K562 (cell line): ENCODE results near the gene UGT8. TPM values are rescaled to one million over a fixed set of nuclear protein-coding genes. Genes with fewer than 3 reads are reported as not detected.
A peak's percentile ranks its signal among the peaks of the same experiment; 100 is the strongest.

Source experiments
- ATAC-seq: fragments of 200-7000 bp; cut with Tn5 transposase; 3 replicates; pipeline ENCODE4 v1.9.1; 2020; ENCODE audit warnings: moderate library complexity
- BruUV-seq: library from RNA; stranded (reverse); fragments of 400-500 nt; replicated peaks from 2 replicates; lab custom pipeline; 2021; lab: Mats Ljungman, UMichigan
- CTCF ChIA-PET: fragments of 300-600 bp; formaldehyde crosslinking; extraction: SDS; loops from one replicate; lab custom pipeline; 2021; ENCODE audit warnings: low intra/inter-chr PET ratio; lab: Yijun Ruan, JAX
- POLR2A ChIA-PET: fragments of 300-600, 350-650 bp; sonication (Branson Sonifier 250); formaldehyde crosslinking; extraction: SDS; loops from one replicate; lab custom pipeline; 2021; ENCODE audit warnings: antibody characterized with exemption, inconsistent platforms; lab: Yijun Ruan, JAX
- DNase-seq, 4 experiments: peaks; one replicate each; pipeline versions ENCODE4 v3.0.0 to v3.0.0-alpha.2; 2011 to 2018; ENCODE audit warnings: low spot score in 3 of 4, mixed read lengths in 3 of 4; ENCODE audit errors: extremely low read depth in 1 of 4
- FAIRE-seq: peaks from 2 replicates; lab custom pipeline; 2011; peaks lifted over from hg19 to GRCh38; lab: Jason Lieb, UNC
- H2AFZ ChIP-seq: 2 replicates; pipeline ENCODE4 v1.6.0; 2011; ENCODE audit warnings: low read depth, low read length, control low read depth, inconsistent platforms
- H3K27ac ChIP-seq: fragments of 200-600 bp; 3 replicates; pipeline ENCODE4 v1.8.0; 2011; ENCODE audit warnings: low read depth, mild to moderate bottlenecking, control low read depth, inconsistent platforms, low read length, moderate library complexity, mixed read lengths; ENCODE audit errors: extremely low read depth
- H3K27me3 ChIP-seq, 2 experiments: fragments of 300-600 bp in 1 of 2; 2 replicates in 1 of 2; 3 replicates in 1 of 2; pipeline versions ENCODE4 v1.6.0 to v1.8.0; 2011; ENCODE audit warnings: inconsistent platforms in 2 of 2, low read length in 2 of 2, mild to moderate bottlenecking in 1 of 2, mixed read lengths in 1 of 2, moderate library complexity in 1 of 2; ENCODE audit not compliant: control insufficient read depth in 2 of 2, insufficient read depth in 2 of 2
- H3K36me3 ChIP-seq: fragments of 300-600 bp; 3 replicates; pipeline ENCODE4 v1.8.0; 2011; ENCODE audit warnings: mild to moderate bottlenecking, low read length, inconsistent platforms; ENCODE audit not compliant: control insufficient read depth, insufficient read depth
- H3K4me1 ChIP-seq, 2 experiments: fragments of 200-600 bp in 1 of 2; replicated peaks in 1 of 2; 2 replicates in 1 of 2; 3 replicates in 1 of 2; pipeline versions ENCODE4 v1.5.1 to v1.8.0; 2011; ENCODE audit warnings: inconsistent platforms in 2 of 2, low read length in 2 of 2, mild to moderate bottlenecking in 1 of 2, mixed read lengths in 1 of 2, moderate library complexity in 1 of 2; ENCODE audit not compliant: control insufficient read depth in 2 of 2, insufficient read depth in 2 of 2
- H3K4me2 ChIP-seq: 2 replicates; pipeline ENCODE4 v1.6.1; 2011; ENCODE audit warnings: low read length, control low read depth, inconsistent platforms, mixed read lengths; ENCODE audit not compliant: insufficient read depth
- H3K4me3 ChIP-seq: fragments of 200-600 bp; sonication (generic), shearing (Covaris generic); 2 replicates; pipeline ENCODE4 v1.5.1; 2016; ENCODE audit warnings: control low read depth, inconsistent platforms
- H3K79me2 ChIP-seq: fragments of 200-600 bp; 3 replicates; pipeline ENCODE4 v1.8.0; 2011; ENCODE audit warnings: low read length, inconsistent platforms; ENCODE audit not compliant: control insufficient read depth, insufficient read depth
- H3K9ac ChIP-seq, 2 experiments: 2 replicates each; pipeline versions ENCODE4 v1.6.0 to v1.6.1; 2011; ENCODE audit warnings: low read depth in 2 of 2, low read length in 2 of 2, control low read depth in 1 of 2, inconsistent platforms in 1 of 2, mild to moderate bottlenecking in 1 of 2, mixed read lengths in 1 of 2; ENCODE audit not compliant: insufficient read depth in 1 of 2
- H3K9me1 ChIP-seq: one replicate; pipeline ENCODE4 v1.6.0; 2011; ENCODE audit warnings: inconsistent platforms, mild to moderate bottlenecking, low read length, moderate library complexity; ENCODE audit not compliant: control insufficient read depth, insufficient read depth
- H3K9me3 ChIP-seq: replicated peaks from 2 replicates; pipeline ENCODE4 v1.5.1; 2011; ENCODE audit warnings: low read depth, low read length, inconsistent platforms; ENCODE audit not compliant: control insufficient read depth, insufficient read depth
- H4K20me1 ChIP-seq: replicated peaks from 2 replicates; pipeline ENCODE4 v1.6.1; 2011; ENCODE audit warnings: low read length, inconsistent platforms, mixed read lengths; ENCODE audit not compliant: control insufficient read depth, insufficient read depth
- CHD2 ChIP-seq: IDR thresholded peaks from 2 replicates; pipeline ENCODE4 v1.6.1; 2011; ENCODE audit warnings: low read depth, low read length
- GTF2F1 ChIP-seq: IDR thresholded peaks from 2 replicates; pipeline ENCODE4 v1.6.1; 2011; ENCODE audit warnings: low read depth, low read length, improper control_type of control experiment
- NFIC ChIP-seq: fragments of 450-650 bp; IDR thresholded peaks from 2 replicates; pipeline ENCODE4 v1.6.1; 2017; ENCODE audit warnings: mild to moderate bottlenecking, inconsistent platforms
- NFIX ChIP-seq: fragments of 250-450 bp; sonication (Bioruptor Pico); IDR thresholded peaks from 2 replicates; pipeline ENCODE4 v1.4.0; 2020; ENCODE audit warnings: low read depth, mild to moderate bottlenecking, moderate library complexity
- NONO ChIP-seq, 2 experiments: fragments of 200-400 bp in 1 of 2; fragments of 450-650 bp in 1 of 2; formaldehyde crosslinking in 1 of 2; IDR thresholded peaks; 2 replicates each; pipeline ENCODE4 v1.6.1; 2017; ENCODE audit warnings: low read depth in 2 of 2, mild to moderate bottlenecking in 2 of 2, moderate library complexity in 2 of 2, low read length in 1 of 2
- ZKSCAN3 ChIP-seq: fragments of 250-450 bp; sonication (Bioruptor Pico); IDR thresholded peaks from 2 replicates; pipeline ENCODE4 v1.4.0; 2020
- WGBS: fragments of 100-300 bp; shearing (Covaris generic); methylation state at CpG from one replicate; pipeline ENCODE4 v1.1.6; 2016; ENCODE audit warnings: low coverage, mixed read lengths; ENCODE audit not compliant: insufficient coverage; ENCODE audit errors: missing lambda C conversion rate; 5-methylcytosine and 5-hydroxymethylcytosine counted together
- in situ Hi-C: fragments of 300-500 bp; cut with MboI; formaldehyde crosslinking; loops from 4 replicates; pipeline ENCODE4 v1.15.0; 2018; ENCODE audit warnings: inconsistent platforms, mixed read lengths
- intact Hi-C: fragments of 100-400 bp; cut with micrococcal nuclease; formaldehyde crosslinking; loops from 2 replicates; pipeline ENCODE4 v1.14.2; 2022
- polyA plus RNA-seq, 8 experiments: library from polyadenylated mRNA; depleted of rRNA in 4 of 8; stranded (reverse) in 5 of 8; unstranded in 3 of 8; fragments of >200 nt; fragmentation: Nextera tagmentation in 2 of 8; fragmentation: Illumina TruSeq in 1 of 8; extraction: Ambion mirVana in 2 of 8; extraction: Trizol in 1 of 8; gene quantifications; 2 replicates each; pipeline versions ENCODE4 v1.2.1 to v1.2.3, GENCODE V29; 2011 to 2014; ENCODE audit warnings: inconsistent platforms in 1 of 8, missing spikeins in 1 of 8
- total RNA-seq, 7 experiments: library from RNA; depleted of rRNA in 6 of 7; stranded (reverse); fragments of >200 nt in 6 of 7; fragmentation: Illumina TruSeq in 2 of 7; extraction: Trizol in 2 of 7; gene quantifications; 2 replicates each; pipeline versions ENCODE4 v1.2.1 to v1.2.3, GENCODE V29; 2011 to 2021; ENCODE audit warnings: low replicate concordance in 1 of 7

UGT8 gene
- total and polyA plus RNA-seq, 9 of the 15 experiments (the other 6 are each of a cell fraction or from before 2014, with no cell fraction given): 3.0 to 10.7 (median 6.0) TPM

- FAIRE-seq: no peak
- H3K9me3 ChIP-seq: no peaks in the 10 kb centered on the region
- in situ Hi-C loops: no loop called here
- TF ChIP-seq NONO (IDR thresholded peaks at IDR 0.05; ENCODE audit: low read depth in 2 of 2, low read length in 1 of 2): no peak
- peak; percentile 97 for TF ChIP-seq NFIC
- no peak for TF ChIP-seq GTF2F1
- peak; percentile 57; the same call in 1 of the 2 replicates for TF ChIP-seq NFIX (CRISPR knock-in tag)
- TF ChIP-seq CHD2: no peak
- TF ChIP-seq ZKSCAN3 (CRISPR knock-in tag): no peak
- H3K79me2 ChIP-seq: peaks cover 62% of the 10 kb centered on the region
- no peaks in the 10 kb centered on the region; a peak in 3 of 5 replicates for H3K4me1 ChIP-seq
- H3K9ac ChIP-seq: peak overlapping the region; percentile 58 to 90; a peak in 3 of 4 replicates
- DNase-seq: peak in 1 of 4 experiments; percentile 31
- H3K9me1 ChIP-seq: no peaks in the 10 kb centered on the region
- BruUV-seq: no TSS peak
- peak overlapping the region; percentile 61 for H2AFZ ChIP-seq
- H3K36me3 ChIP-seq: no peaks in the 10 kb centered on the region
- H4K20me1 ChIP-seq: no peaks in the 10 kb centered on the region
- intact Hi-C loops: no loop called here
- H3K4me2 ChIP-seq: peak overlapping the region; percentile 69
- ChIA-PET CTCF (no interaction called here), POLR2A (interaction anchor here (1.7 kb wide), 1 partner anchor 16 kb away, joined by 7 read pairs; no protein-coding TSS in a partner anchor)
- no peak for ATAC-seq
- H3K27me3 ChIP-seq: no peaks in the 10 kb centered on the region
- peak overlapping the region; percentile 55 for H3K4me3 ChIP-seq
- WGBS: under 1% methylated on average over 15 of the region's 15 CpGs
- peak overlapping the region; percentile 59 for H3K27ac ChIP-seq
Observed at GRCh38 chr4:114599903-114600552, 1.4 kb downstream of the UGT8 start.
